Measurements from ENCODE around the gene DUSP7. TPM values are rescaled to one million over a fixed set of nuclear protein-coding genes. Genes with fewer than 3 reads are reported as not detected.

Gene DUSP7
- polyA plus RNA-seq, 1 of the 3 experiments (the other 2 are of a cell fraction): 25.8 TPM

DNA sequence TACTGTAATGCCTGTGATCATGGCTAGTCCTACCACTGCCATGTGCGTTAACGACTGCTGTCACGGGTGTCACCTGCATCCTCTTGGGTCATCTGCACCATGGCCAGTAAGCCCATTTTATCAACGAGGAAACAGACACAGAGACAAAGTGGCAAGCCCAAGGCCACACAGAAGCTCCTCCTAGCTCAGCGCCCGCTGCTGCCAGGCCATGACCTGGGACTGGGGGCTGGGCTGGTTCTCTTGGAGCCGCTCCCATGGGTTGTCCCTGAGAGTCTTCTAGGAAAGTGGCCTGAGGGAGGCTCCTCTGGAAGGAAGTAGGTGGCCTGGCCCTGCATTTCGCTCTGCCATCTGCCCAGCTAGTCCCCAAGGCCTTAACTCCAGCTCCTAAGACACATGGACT, 4.9 kb downstream of the DUSP7 start:
- H3K36me3 ChIP-seq (replicated peaks in 1 of 2; ENCODE audit: control insufficient read depth in 1 of 2, insufficient read depth in 2 of 2, low read length in 1 of 2): peaks cover 26 to 52% of the 10 kb centered on the region in 2 experiments
- no peaks in the 10 kb centered on the region for H3K9me3 ChIP-seq
- peaks cover 34 to 79% of the 10 kb centered on the region in 2 experiments for H3K4me1 ChIP-seq (ENCODE audit: control insufficient read depth in 1 of 2, insufficient read depth in 2 of 2, low read depth in 1 of 2, low read length in 1 of 2)
- H3K79me2 ChIP-seq (ENCODE audit: insufficient read depth): peaks cover 83% of the 10 kb centered on the region
- H3K9ac ChIP-seq: no peak overlapping the region
- H2AFZ ChIP-seq (ENCODE audit: low read depth): no peak overlapping the region
- H3F3A ChIP-seq (replicated peaks; ENCODE audit: insufficient read depth): peaks cover 46% of the 10 kb centered on the region
- CTCF ChIA-PET: interaction anchor here (1.0 to 29.9 kb wide), 6 partner anchors 9 to 94 kb away, joined by 3 to 983 read pairs (median 90); partner anchors contain the start of gene ABHD14B
- DNase-seq: no peak
- H3K4me3 ChIP-seq (ENCODE audit: low read depth in 2 of 2, low read length in 1 of 2): peak overlapping the region in 1 of 2 experiments; percentile 94; a peak in 1 of 4 replicates
- peak overlapping the region; percentile 91; the same call in 1 of the 2 replicates for H3K4me2 ChIP-seq
- peak overlapping the region; percentile 88 to 93; a peak in 3 of 4 replicates for H3K27ac ChIP-seq (ENCODE audit: low read depth in 2 of 2, low read length in 1 of 2)
- no peaks in the 10 kb centered on the region for H3K9me2 ChIP-seq
- no peaks in the 10 kb centered on the region for H4K20me1 ChIP-seq (ENCODE audit: insufficient read depth)
- no peak for TF ChIP-seq TAF1 (IDR thresholded peaks at IDR 0.05; ENCODE audit: borderline replicate concordance, low read depth, low read length)
- TF ChIP-seq NFIC (IDR thresholded peaks at IDR 0.05; ENCODE audit: borderline replicate concordance): no peak
- TF ChIP-seq POLR2AphosphoS5 (IDR thresholded peaks at IDR 0.05; ENCODE audit: low read depth, low read length): no peak
- TF ChIP-seq RAD21 (IDR thresholded peaks at IDR 0.05; ENCODE audit: low read length): no peak
- no peak for TF ChIP-seq NRF1 (IDR thresholded peaks at IDR 0.05; ENCODE audit: low read depth, low read length)
- TF ChIP-seq MXI1 (IDR thresholded peaks at IDR 0.05; ENCODE audit: low read depth, low read length): no peak
- TF ChIP-seq JUND (IDR thresholded peaks at IDR 0.05): no peak
- no peak for TF ChIP-seq YY1 (IDR thresholded peaks at IDR 0.05; ENCODE audit: low read depth)
- TF ChIP-seq, protein P1, sequence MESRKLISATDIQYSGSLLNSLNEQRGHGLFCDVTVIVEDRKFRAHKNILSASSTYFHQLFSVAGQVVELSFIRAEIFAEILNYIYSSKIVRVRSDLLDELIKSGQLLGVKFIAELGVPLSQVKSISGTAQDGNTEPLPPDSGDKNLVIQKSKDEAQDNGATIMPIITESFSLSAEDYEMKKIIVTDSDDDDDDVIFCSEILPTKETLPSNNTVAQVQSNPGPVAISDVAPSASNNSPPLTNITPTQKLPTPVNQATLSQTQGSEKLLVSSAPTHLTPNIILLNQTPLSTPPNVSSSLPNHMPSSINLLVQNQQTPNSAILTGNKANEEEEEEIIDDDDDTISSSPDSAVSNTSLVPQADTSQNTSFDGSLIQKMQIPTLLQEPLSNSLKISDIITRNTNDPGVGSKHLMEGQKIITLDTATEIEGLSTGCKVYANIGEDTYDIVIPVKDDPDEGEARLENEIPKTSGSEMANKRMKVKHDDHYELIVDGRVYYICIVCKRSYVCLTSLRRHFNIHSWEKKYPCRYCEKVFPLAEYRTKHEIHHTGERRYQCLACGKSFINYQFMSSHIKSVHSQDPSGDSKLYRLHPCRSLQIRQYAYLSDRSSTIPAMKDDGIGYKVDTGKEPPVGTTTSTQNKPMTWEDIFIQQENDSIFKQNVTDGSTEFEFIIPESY (IDR thresholded peaks at IDR 0.05; ENCODE audit: borderline replicate concordance, low read depth): no peak
- TF ChIP-seq, protein P2, sequence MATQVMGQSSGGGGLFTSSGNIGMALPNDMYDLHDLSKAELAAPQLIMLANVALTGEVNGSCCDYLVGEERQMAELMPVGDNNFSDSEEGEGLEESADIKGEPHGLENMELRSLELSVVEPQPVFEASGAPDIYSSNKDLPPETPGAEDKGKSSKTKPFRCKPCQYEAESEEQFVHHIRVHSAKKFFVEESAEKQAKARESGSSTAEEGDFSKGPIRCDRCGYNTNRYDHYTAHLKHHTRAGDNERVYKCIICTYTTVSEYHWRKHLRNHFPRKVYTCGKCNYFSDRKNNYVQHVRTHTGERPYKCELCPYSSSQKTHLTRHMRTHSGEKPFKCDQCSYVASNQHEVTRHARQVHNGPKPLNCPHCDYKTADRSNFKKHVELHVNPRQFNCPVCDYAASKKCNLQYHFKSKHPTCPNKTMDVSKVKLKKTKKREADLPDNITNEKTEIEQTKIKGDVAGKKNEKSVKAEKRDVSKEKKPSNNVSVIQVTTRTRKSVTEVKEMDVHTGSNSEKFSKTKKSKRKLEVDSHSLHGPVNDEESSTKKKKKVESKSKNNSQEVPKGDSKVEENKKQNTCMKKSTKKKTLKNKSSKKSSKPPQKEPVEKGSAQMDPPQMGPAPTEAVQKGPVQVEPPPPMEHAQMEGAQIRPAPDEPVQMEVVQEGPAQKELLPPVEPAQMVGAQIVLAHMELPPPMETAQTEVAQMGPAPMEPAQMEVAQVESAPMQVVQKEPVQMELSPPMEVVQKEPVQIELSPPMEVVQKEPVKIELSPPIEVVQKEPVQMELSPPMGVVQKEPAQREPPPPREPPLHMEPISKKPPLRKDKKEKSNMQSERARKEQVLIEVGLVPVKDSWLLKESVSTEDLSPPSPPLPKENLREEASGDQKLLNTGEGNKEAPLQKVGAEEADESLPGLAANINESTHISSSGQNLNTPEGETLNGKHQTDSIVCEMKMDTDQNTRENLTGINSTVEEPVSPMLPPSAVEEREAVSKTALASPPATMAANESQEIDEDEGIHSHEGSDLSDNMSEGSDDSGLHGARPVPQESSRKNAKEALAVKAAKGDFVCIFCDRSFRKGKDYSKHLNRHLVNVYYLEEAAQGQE (IDR thresholded peaks at IDR 0.05; ENCODE audit: low read depth, low read length): no peak
- TF ChIP-seq, protein P3, sequence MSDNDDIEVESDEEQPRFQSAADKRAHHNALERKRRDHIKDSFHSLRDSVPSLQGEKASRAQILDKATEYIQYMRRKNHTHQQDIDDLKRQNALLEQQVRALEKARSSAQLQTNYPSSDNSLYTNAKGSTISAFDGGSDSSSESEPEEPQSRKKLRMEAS (IDR thresholded peaks at IDR 0.05; ENCODE audit: low read depth): no peak
- TF ChIP-seq SIN3A (IDR thresholded peaks at IDR 0.05; ENCODE audit: borderline replicate concordance, low read depth, low read length): no peak
- TF ChIP-seq, protein P4, sequence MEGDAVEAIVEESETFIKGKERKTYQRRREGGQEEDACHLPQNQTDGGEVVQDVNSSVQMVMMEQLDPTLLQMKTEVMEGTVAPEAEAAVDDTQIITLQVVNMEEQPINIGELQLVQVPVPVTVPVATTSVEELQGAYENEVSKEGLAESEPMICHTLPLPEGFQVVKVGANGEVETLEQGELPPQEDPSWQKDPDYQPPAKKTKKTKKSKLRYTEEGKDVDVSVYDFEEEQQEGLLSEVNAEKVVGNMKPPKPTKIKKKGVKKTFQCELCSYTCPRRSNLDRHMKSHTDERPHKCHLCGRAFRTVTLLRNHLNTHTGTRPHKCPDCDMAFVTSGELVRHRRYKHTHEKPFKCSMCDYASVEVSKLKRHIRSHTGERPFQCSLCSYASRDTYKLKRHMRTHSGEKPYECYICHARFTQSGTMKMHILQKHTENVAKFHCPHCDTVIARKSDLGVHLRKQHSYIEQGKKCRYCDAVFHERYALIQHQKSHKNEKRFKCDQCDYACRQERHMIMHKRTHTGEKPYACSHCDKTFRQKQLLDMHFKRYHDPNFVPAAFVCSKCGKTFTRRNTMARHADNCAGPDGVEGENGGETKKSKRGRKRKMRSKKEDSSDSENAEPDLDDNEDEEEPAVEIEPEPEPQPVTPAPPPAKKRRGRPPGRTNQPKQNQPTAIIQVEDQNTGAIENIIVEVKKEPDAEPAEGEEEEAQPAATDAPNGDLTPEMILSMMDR (IDR thresholded peaks at IDR 0.05): no peak
- no peak for TF ChIP-seq EZH2phosphoT487 (IDR thresholded peaks at IDR 0.05; ENCODE audit: borderline replicate concordance, low read depth)
- TF ChIP-seq ELF1 (IDR thresholded peaks at IDR 0.05): no peak
- TF ChIP-seq EP300 (IDR thresholded peaks at IDR 0.05; ENCODE audit: borderline replicate concordance in 1 of 2, low read depth in 1 of 2, low read length in 1 of 2): no peak
- no peak for TF ChIP-seq CHD2 (IDR thresholded peaks at IDR 0.05; ENCODE audit: low read length, partially characterized antibody)
- no peak for TF ChIP-seq RFX5 (IDR thresholded peaks at IDR 0.05; ENCODE audit: low read length)
- TF ChIP-seq RXRA (IDR thresholded peaks at IDR 0.05; ENCODE audit: borderline replicate concordance, low read depth): no peak
- TF ChIP-seq MEF2A (IDR thresholded peaks at IDR 0.05; ENCODE audit: borderline replicate concordance, low read depth): no peak
- POLR2A ChIA-PET: interaction anchor here (0.5 to 6.5 kb wide), 9 partner anchors 8 to 226 kb away, joined by 3 to 86 read pairs (median 21); partner anchors contain the start of gene POC1A
- WGBS (ENCODE audit: low lambda C conversion rate): no CpG with 5 or more reads among the region's 8 CpGs
- no peaks in the 10 kb centered on the region for H3K27me3 ChIP-seq (ENCODE audit: insufficient read depth)
